ENCODE results near the gene SLC27A5. TPM values are rescaled to one million over a fixed set of nuclear protein-coding genes. Genes with fewer than 3 reads are reported as not detected.

The SLC27A5 gene
- total RNA-seq, 1 donor from 2014 or later: 35.8 TPM

DNA sequence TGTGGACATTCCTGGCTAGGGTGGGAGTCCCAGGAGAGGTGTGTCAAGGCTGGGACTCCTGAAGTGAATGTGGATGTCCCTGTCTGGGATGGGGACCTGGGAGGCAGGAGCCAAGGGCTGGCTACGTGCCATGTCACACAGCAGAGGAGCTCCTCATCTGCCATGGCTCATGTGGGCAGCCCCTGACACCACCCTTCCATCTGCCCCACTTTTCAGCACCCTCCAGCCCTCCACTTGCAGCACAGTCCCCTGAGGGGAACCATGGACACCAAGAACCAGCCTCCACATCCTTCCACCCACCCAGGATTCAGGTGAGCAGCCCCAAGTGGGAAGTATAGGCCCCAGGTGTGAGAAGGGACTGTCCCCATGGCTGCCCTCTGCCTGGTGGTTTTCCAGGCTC, 33.9 kb downstream of the SLC27A5 start:
- Histone ChIP-seq H3K36me3 (no peaks in the 10 kb centered on the region), H3K4me3 (no peak overlapping the region), H3K27me3 (no peaks in the 10 kb centered on the region), H3K9me3 (no peaks in the 10 kb centered on the region), H3K4me1 (peaks cover 20% of the 10 kb centered on the region), H3K27ac (no peak overlapping the region)
- peak; percentile 86 to 87 for DNase-seq (ENCODE audit: extremely low spot score in 2 of 2)
- TF ChIP-seq POLR2AphosphoS5 (IDR thresholded peaks at IDR 0.05; ENCODE audit: insufficient read depth in 1 of 2, low read depth in 1 of 2) (no peak), POLR2A (IDR thresholded peaks at IDR 0.05) (no peak)
- TF ChIP-seq, protein P1, sequence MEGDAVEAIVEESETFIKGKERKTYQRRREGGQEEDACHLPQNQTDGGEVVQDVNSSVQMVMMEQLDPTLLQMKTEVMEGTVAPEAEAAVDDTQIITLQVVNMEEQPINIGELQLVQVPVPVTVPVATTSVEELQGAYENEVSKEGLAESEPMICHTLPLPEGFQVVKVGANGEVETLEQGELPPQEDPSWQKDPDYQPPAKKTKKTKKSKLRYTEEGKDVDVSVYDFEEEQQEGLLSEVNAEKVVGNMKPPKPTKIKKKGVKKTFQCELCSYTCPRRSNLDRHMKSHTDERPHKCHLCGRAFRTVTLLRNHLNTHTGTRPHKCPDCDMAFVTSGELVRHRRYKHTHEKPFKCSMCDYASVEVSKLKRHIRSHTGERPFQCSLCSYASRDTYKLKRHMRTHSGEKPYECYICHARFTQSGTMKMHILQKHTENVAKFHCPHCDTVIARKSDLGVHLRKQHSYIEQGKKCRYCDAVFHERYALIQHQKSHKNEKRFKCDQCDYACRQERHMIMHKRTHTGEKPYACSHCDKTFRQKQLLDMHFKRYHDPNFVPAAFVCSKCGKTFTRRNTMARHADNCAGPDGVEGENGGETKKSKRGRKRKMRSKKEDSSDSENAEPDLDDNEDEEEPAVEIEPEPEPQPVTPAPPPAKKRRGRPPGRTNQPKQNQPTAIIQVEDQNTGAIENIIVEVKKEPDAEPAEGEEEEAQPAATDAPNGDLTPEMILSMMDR (IDR thresholded peaks at IDR 0.05): no peak
- intact Hi-C loops (cut with DNase I): no loop called here

DNA sequence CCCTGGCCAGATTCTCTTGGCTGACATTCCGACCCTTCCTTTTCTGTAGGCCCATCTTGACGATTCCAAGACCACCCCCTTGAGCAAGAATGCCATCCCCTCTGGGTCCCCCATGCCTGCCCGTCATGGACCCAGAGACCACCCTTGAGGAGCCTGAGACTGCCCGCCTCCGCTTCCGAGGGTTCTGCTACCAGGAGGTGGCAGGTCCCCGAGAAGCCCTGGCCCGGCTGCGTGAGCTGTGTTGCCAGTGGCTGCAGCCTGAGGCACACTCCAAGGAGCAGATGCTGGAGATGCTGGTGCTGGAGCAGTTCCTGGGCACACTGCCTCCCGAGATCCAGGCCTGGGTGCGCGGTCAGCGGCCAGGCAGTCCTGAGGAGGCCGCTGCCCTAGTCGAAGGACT, 34.7 kb downstream of the SLC27A5 start:
- Histone ChIP-seq H3K27me3 (no peaks in the 10 kb centered on the region), H3K36me3 (peaks cover 0 to 2% of the 10 kb centered on the region in 2 donors), H3K27ac (peak overlapping the region; percentile 75), H3K4me3 (no peak overlapping the region), H3K9me3 (no peaks in the 10 kb centered on the region), H3K4me1 (peaks cover 20% of the 10 kb centered on the region)
- TF ChIP-seq POLR2AphosphoS5 (IDR thresholded peaks at IDR 0.05; ENCODE audit: insufficient read depth in 1 of 2, low read depth in 1 of 2): no peak
- TF ChIP-seq, protein P1 (IDR thresholded peaks at IDR 0.05): no peak
- intact Hi-C loops (cut with DNase I): no loop called here
- DNase-seq (ENCODE audit: extremely low spot score in 2 of 2): peak in 1 of 2 donors; percentile 87

DNA sequence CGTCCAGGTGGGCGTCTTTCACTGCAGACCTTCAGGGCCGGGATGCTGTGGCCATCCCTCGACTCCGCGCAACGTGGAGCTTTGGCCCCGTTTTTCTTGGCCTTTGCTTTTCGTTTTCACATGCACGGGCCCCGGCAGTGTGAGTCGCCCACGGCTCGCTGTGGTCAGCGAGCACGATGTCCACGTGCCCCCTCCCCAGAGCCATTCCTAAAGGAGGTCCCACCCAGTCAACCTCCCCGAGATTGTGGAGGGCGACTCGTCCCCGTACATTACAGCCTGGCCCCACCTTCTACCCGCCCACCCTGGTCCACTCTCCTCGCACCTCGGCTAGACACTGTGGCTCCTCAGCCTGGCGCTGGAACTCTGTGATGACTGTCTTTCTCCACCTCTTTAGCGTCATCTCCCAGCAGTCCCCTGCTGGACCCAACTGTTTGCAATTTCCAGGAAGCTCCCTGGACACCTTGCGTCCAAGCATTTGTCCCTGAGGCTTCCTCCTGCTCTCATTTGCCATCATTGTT, 35.2 kb downstream of the SLC27A5 start:
- Histone ChIP-seq H3K9me3 (no peaks in the 10 kb centered on the region), H3K27ac (peak overlapping the region; percentile 75), H3K27me3 (no peaks in the 10 kb centered on the region), H3K36me3 (peaks cover 0 to 8% of the 10 kb centered on the region in 2 donors), H3K4me3 (peak overlapping the region; percentile 63 to 76), H3K4me1 (peaks cover 20% of the 10 kb centered on the region)
- TF ChIP-seq, protein P1 (IDR thresholded peaks at IDR 0.05): no peak
- TF ChIP-seq POLR2A (IDR thresholded peaks at IDR 0.05) (no peak), POLR2AphosphoS5 (IDR thresholded peaks at IDR 0.05; ENCODE audit: insufficient read depth in 1 of 2, low read depth in 1 of 2) (no peak)
- intact Hi-C loops (cut with DNase I): no loop called here
- peak in 1 of 2 donors; percentile 91 for DNase-seq (ENCODE audit: extremely low spot score in 2 of 2)

DNA sequence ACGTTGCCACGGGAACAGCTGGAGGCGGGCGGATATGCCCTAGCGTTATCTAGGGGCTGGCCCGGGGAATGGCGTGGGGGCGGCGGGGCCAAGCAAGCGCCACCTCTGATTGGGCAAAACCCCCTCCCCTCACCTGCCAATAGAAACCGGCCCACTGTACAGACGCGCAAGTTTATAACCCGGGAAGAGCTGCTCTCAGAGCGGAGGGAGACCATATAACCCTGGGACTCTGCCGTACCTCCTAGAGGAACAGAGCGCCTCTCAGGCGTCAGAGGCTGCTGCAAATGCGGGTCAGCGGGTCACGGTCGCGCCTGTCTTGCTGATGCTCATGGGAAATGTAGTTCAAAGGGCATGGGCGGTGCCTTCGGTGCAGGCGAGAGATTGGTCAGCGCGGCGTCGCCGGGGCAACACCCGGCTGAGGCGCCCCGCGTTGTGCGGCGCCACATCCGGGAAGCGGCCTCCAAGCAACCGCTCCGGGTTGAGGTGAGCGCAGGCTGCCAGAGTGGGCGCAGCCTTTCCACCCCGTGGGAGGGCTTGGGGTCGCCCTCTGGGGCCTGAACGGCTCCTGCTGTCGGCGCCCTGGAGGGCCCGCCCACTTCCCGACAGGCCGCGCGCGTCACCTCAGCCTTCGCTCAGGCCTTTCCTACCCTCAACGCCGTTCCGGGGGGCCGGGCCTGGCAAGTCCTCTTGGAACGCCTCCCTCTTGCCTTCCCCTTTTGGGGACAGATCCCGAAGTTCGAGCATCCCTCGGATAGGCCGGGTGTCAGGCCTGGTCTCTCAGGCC, 35.9 kb downstream of the SLC27A5 start, which contains the start of gene ZNF446:
ZNF446 (plus strand) TSS at position 639 of the 784 bp plus-strand sequence. CDS start 867 bp downstream, outside the sequence.
- Histone ChIP-seq H3K9me3 (no peaks in the 10 kb centered on the region), H3K4me1 (peaks cover 20% of the 10 kb centered on the region), H3K36me3 (peaks cover 0 to 12% of the 10 kb centered on the region in 2 donors), H3K27me3 (no peaks in the 10 kb centered on the region), H3K27ac (peak within 1 kb of the TSS; percentile 75), H3K4me3 (peak within 1 kb of the TSS; percentile 63 to 76)
- DNase-seq (ENCODE audit: extremely low spot score in 2 of 2): peak; percentile 97 to 98
- intact Hi-C loops (cut with DNase I): no loop called here
- TF ChIP-seq POLR2AphosphoS5 (IDR thresholded peaks at IDR 0.05; ENCODE audit: insufficient read depth in 1 of 2, low read depth in 1 of 2) (peak; percentile 91 to 93), POLR2A (IDR thresholded peaks at IDR 0.05) (peak in 1 of 2 donors; percentile 22)
- TF ChIP-seq, protein P1 (IDR thresholded peaks at IDR 0.05): no peak

Data from vagina (tissue), 2 donors.